NCI-H69 (cell line): ENCODE measurements around the gene GRHL1.
"Not testable (repeated sequence)": the region's sequence is repeated elsewhere in the genome, so short reads cannot be mapped to it uniquely, and the experiment has no call there.

Experiments used
- DNase-seq: peaks from one replicate; lab custom pipeline; 2025; lab: John Stamatoyannopoulos, UW

The GRHL1 gene, protein sequence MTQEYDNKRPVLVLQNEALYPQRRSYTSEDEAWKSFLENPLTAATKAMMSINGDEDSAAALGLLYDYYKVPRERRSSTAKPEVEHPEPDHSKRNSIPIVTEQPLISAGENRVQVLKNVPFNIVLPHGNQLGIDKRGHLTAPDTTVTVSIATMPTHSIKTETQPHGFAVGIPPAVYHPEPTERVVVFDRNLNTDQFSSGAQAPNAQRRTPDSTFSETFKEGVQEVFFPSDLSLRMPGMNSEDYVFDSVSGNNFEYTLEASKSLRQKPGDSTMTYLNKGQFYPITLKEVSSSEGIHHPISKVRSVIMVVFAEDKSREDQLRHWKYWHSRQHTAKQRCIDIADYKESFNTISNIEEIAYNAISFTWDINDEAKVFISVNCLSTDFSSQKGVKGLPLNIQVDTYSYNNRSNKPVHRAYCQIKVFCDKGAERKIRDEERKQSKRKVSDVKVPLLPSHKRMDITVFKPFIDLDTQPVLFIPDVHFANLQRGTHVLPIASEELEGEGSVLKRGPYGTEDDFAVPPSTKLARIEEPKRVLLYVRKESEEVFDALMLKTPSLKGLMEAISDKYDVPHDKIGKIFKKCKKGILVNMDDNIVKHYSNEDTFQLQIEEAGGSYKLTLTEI

GRCh38 chr2:9951522-9952285, at the start of gene GRHL1:
Gene GRHL1, plus strand, starts transcription at chr2:9951693. Its CDS starts 141 bp downstream, at chr2:9951834.
- DNase-seq, result peak; percentile 93

GRCh38 chr2:9905413-9905812, 46.1 kb upstream of the GRHL1 start:
- DNase-seq, result no peak

GRCh38 chr2:9907402-9907801, 44.1 kb upstream of the GRHL1 start:
- no peak for DNase-seq

GRCh38 chr2:9908639-9909038, 42.9 kb upstream of the GRHL1 start:
- DNase-seq, result no peak

DNA sequence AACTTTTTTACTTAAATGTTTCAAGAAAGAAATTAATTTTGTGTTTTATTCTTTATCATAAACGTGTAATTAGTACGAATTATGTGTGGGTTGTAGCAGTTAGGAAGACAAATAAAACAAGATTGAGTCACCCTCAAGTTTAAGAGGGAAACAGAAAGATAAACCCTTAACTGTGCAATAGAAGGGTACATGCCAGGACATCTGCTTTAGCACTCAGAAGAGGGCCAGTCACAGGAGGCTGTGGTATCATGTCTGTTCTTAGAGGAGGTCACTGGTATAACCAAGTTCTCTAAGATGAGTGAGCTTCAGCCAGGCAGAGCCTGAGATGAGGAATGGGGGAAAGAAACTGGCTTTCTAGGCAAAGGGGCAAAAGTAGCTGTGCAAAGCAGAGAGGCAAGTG, 42.4 kb upstream of the GRHL1 start:
- DNase-seq, result no peak

GRCh38 chr2:9910699-9911098, 40.8 kb upstream of the GRHL1 start:
- DNase-seq, result no peak

GRCh38 chr2:9912468-9912867, 39.0 kb upstream of the GRHL1 start:
- no peak for DNase-seq

GRCh38 chr2:9914384-9915065, 37.0 kb upstream of the GRHL1 start:
- no peak for DNase-seq

GRCh38 chr2:9918275-9918674, 33.2 kb upstream of the GRHL1 start:
- DNase-seq, result no peak

GRCh38 chr2:9919512-9919911, 32.0 kb upstream of the GRHL1 start:
- no peak for DNase-seq

DNA sequence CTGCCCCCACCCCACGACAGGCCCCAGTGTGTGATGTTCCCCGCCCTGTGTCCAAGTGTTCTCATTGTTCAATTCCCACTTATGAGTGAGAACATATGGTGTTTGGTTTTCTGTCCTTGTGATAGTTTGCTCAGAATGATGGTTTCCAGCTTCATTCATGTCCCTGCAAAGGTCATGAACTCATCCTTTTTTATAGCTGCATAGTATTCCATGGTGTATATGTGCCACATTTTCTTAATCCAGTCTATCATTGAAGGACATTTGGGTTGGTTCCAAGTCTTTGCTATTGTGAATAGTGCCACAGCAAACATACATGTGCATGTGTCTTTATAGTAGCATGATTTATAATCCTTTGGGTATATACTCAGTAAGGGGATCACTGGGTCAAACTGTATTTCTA, 24.5 kb upstream of the GRHL1 start:
- not testable (repeated sequence) for DNase-seq

DNA sequence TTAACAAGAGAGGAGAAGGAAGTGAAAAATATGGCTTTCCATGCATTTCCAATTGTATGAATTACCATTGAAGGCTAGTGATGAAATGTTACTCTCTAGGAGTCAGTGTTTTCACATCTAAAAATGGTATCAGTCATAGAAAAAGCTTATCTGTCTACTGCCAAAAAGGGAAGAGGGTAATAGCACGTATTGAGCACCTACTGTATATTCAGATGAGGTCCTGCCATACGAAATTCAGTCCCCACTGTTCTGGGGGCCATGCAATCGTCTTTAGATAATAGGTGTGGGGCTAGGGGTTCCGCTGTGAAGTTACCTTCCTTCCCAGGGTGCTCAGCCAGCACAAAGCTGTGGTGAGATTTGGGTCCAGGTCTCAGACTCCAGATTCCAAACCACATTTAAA, 14.2 kb upstream of the GRHL1 start:
- no peak for DNase-seq

GRCh38 chr2:9937968-9938367, 13.5 kb upstream of the GRHL1 start:
- DNase-seq, result no peak

DNA sequence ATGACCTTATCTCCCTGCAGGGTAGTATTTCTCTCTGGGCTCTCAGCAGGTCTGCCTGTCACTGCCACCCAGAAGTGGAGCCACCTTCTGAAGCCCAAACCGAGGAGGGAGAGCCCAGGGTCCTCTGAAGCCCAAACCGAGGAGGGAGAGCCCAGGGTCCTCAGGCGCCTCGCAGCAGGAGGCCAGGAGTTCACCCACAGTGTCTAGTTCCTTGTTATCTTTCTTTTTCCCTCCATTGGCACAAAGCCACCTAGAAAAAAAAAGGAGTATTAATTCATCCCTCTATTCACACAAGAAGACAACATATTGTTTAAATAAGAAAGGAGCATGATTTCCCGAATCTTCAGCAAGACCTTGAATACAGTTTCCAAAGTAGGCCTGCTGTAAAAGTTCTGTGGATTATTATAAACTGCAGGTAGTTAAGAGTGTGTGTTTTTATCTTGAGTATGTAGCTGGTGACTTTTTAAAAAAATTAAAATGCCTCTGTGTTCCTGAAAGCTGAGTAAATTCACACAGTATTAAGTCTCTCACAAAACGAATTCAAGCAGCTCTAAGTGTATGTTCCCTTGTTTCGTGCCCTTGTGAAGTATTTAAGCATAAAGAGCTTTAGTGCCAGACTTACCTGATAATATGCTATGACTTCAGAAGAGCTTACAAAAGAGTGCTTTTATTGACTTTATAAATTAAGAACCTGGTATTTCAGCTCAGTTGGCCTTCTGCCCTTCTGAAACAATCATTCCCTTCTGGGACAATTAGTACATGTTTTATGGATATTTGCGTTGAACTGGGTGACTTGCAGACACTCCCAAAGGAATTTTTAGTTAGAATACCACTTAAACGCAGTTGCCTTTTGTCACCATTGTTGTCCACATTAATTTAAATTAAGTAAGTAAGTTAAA, 11.7 kb upstream of the GRHL1 start:
- DNase-seq, result peak; percentile 27

- peak; percentile 19 for DNase-seq
Observed at GRCh38 chr2:9941196-9941995, 10.1 kb upstream of the GRHL1 start.

- DNase-seq, result no peak
Observed at GRCh38 chr2:9941996-9942390, 9.5 kb upstream of the GRHL1 start.

GRCh38 chr2:9944330-9944758, 7.1 kb upstream of the GRHL1 start:
- DNase-seq, result no peak

DNA sequence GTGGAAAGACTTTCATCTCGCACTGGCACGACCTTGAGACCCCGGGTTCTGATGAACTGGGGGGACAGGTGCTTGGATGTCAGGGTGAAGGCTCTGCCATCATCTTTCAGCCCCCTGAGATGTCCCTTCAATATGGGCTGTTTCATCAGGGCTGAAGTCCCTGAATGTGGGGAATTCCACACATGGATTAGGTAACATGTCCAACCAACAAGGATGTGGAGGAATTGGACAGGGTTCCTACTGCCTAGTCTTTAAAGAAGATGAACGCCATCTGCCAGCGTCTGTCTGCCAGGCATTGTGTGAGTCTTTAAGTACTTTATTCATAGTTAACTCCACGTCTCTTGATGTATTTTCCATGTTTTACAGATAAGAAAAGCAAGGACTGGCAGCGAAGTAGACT, 5.9 kb upstream of the GRHL1 start:
- DNase-seq, result no peak

DNA sequence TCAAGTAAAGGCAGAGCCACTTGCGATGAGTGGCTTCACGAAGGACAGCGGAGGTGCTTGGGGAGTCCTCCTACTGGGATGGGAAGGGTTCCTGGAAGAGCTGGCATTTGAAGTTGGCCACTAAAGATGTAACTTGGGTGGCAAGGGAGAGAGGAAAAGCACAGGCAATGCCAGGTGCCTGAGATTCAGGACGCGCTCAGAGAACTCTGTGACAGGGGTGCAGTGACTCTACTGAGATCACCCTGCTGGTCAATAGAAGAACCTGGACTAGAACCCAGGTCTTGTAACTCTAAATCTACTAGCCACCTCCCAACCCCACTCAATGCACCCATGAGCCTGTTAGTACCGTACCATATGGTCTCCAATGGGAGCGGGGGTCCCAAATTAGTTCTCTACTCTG, 5.4 kb upstream of the GRHL1 start:
- no peak for DNase-seq

DNA sequence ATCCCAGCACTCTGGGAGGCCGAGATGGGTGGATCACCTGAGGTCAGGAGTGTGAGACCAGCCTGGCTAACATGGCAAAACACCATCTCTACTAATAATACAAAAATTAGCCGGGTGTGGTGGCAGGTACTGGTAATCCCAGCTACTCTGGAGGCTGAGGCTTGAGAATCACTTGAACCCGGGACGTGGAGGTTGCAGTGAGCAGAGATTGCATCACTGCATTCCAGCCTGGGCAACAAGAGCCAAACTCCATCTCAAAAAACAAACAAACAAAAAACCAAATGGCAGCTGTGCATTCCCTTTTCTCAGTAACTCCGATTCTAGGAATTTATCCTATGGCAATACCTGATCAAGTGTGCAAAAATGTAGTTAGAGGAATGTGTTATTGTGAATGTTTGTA, 4.7 kb upstream of the GRHL1 start:
- DNase-seq, result no peak
